ENCODE results near the gene SH2D1B. TPM values are rescaled to one million over a fixed set of nuclear protein-coding genes. Genes with fewer than 3 reads are reported as not detected.
"Not testable (repeated sequence)": the region's sequence is repeated elsewhere in the genome, so short reads cannot be mapped to it uniquely, and the experiment has no call there.

Gene SH2D1B
- not detected for total RNA-seq

GRCh38 chr1:162412002-162412401 lies at the start of gene SH2D1B:
Gene SH2D1B, minus strand, starts transcription at chr1:162412136. Its CDS starts 120 bp downstream, at chr1:162412016.
- CTCF ChIA-PET = no interaction called here
- Mint-ChIP-seq H3K4me3 (no peak within 1 kb of the TSS), H3K4me1 (ENCODE audit: low read depth) (no peaks in the 10 kb centered on the region), H3K36me3 (ENCODE audit: low read depth) (no peaks in the 10 kb centered on the region), H3K27me3 (ENCODE audit: low read depth) (peaks cover 14% of the 10 kb centered on the region), H3K27ac (no peak within 1 kb of the TSS), H3K9me3 (no peaks in the 10 kb centered on the region)
- no peak for DNase-seq
- intact Hi-C loops (cut with micrococcal nuclease) = no loop called here

GRCh38 chr1:162458236-162458635 lies 46.3 kb upstream of the SH2D1B start:
- no peaks in the 10 kb centered on the region for H3K36me3 Mint-ChIP-seq (ENCODE audit: low read depth)
- no peaks in the 10 kb centered on the region for H3K4me1 Mint-ChIP-seq (ENCODE audit: low read depth)

GRCh38 chr1:162456323-162456722 lies 44.4 kb upstream of the SH2D1B start:
- Mint-ChIP-seq H3K9me3 (no peaks in the 10 kb centered on the region), H3K4me1 (ENCODE audit: low read depth) (no peaks in the 10 kb centered on the region), H3K27me3 (ENCODE audit: low read depth) (peaks cover 6% of the 10 kb centered on the region), H3K36me3 (ENCODE audit: low read depth) (no peaks in the 10 kb centered on the region), H3K27ac (no peak overlapping the region), H3K4me3 (no peak overlapping the region)
- intact Hi-C loops (cut with micrococcal nuclease) = no loop called here
- DNase-seq = no peak
- CTCF ChIA-PET = no interaction called here

More at GRCh38 chr1:162458236-162458635, 46.3 kb upstream of the SH2D1B start:
- H3K27ac Mint-ChIP-seq = no peak overlapping the region
- intact Hi-C loops (cut with micrococcal nuclease) = no loop called here
- H3K9me3 Mint-ChIP-seq = no peaks in the 10 kb centered on the region
- H3K4me3 Mint-ChIP-seq = no peak overlapping the region
- DNase-seq = no peak
- H3K27me3 Mint-ChIP-seq (ENCODE audit: low read depth) = peaks cover 3% of the 10 kb centered on the region
- CTCF ChIA-PET = no interaction called here

GRCh38 chr1:162454361-162454760 lies 42.4 kb upstream of the SH2D1B start:
- H3K36me3 Mint-ChIP-seq (ENCODE audit: low read depth); DNase-seq; H3K27me3 Mint-ChIP-seq (ENCODE audit: low read depth); intact Hi-C loops (cut with micrococcal nuclease); CTCF ChIA-PET; H3K4me3 Mint-ChIP-seq; H3K9me3 Mint-ChIP-seq; H3K27ac Mint-ChIP-seq; H3K4me1 Mint-ChIP-seq (ENCODE audit: low read depth): not testable (repeated sequence)

- no peaks in the 10 kb centered on the region for H3K9me3 Mint-ChIP-seq
- H3K27me3 Mint-ChIP-seq (ENCODE audit: low read depth) = peaks cover 19% of the 10 kb centered on the region
- H3K4me3 Mint-ChIP-seq = no peak overlapping the region
- H3K36me3 Mint-ChIP-seq (ENCODE audit: low read depth) = no peaks in the 10 kb centered on the region
- no peak overlapping the region for H3K27ac Mint-ChIP-seq
- CTCF ChIA-PET = interaction anchor here (0.6 kb wide), 1 partner anchor 167 kb away, joined by 3 read pairs; no protein-coding TSS in a partner anchor
- peaks cover 2% of the 10 kb centered on the region for H3K4me1 Mint-ChIP-seq (ENCODE audit: low read depth)
- intact Hi-C loops (cut with micrococcal nuclease) = no loop called here
- no peak for DNase-seq
Measured at GRCh38 chr1:162446946-162447345, 35.0 kb upstream of the SH2D1B start.

GRCh38 chr1:162444903-162445302 lies 33.0 kb upstream of the SH2D1B start:
- no peak overlapping the region for H3K27ac Mint-ChIP-seq
- peaks cover 25% of the 10 kb centered on the region for H3K27me3 Mint-ChIP-seq (ENCODE audit: low read depth)
- H3K4me3 Mint-ChIP-seq = no peak overlapping the region
- no peaks in the 10 kb centered on the region for H3K9me3 Mint-ChIP-seq
- no peaks in the 10 kb centered on the region for H3K36me3 Mint-ChIP-seq (ENCODE audit: low read depth)
- DNase-seq = no peak
- CTCF ChIA-PET = interaction anchor here (0.7 kb wide), 1 partner anchor 102 kb away, joined by 3 read pairs; no protein-coding TSS in a partner anchor
- intact Hi-C loops (cut with micrococcal nuclease) = no loop called here
- H3K4me1 Mint-ChIP-seq (ENCODE audit: low read depth) = peaks cover 2% of the 10 kb centered on the region

GRCh38 chr1:162432977-162433713 lies 21.2 kb upstream of the SH2D1B start:
- H3K27me3 Mint-ChIP-seq (ENCODE audit: low read depth); intact Hi-C loops (cut with micrococcal nuclease); H3K27ac Mint-ChIP-seq; H3K4me3 Mint-ChIP-seq; H3K4me1 Mint-ChIP-seq (ENCODE audit: low read depth); H3K36me3 Mint-ChIP-seq (ENCODE audit: low read depth); CTCF ChIA-PET; DNase-seq; H3K9me3 Mint-ChIP-seq: not testable (repeated sequence)

- DNase-seq = no peak
- Mint-ChIP-seq H3K36me3 (ENCODE audit: low read depth) (no peaks in the 10 kb centered on the region), H3K27me3 (ENCODE audit: low read depth) (no peaks in the 10 kb centered on the region), H3K27ac (no peak overlapping the region), H3K4me1 (ENCODE audit: low read depth) (no peaks in the 10 kb centered on the region), H3K9me3 (peaks cover 2% of the 10 kb centered on the region), H3K4me3 (no peak overlapping the region)
- intact Hi-C loops (cut with micrococcal nuclease) = no loop called here
- CTCF ChIA-PET = no interaction called here
Measured at GRCh38 chr1:162430583-162430982, 18.6 kb upstream of the SH2D1B start.

- no peak overlapping the region for H3K4me3 Mint-ChIP-seq
- no peaks in the 10 kb centered on the region for H3K9me3 Mint-ChIP-seq
- H3K4me1 Mint-ChIP-seq (ENCODE audit: low read depth) = no peaks in the 10 kb centered on the region
- no peak overlapping the region for H3K27ac Mint-ChIP-seq
- peaks cover 24% of the 10 kb centered on the region for H3K27me3 Mint-ChIP-seq (ENCODE audit: low read depth)
- H3K36me3 Mint-ChIP-seq (ENCODE audit: low read depth) = no peaks in the 10 kb centered on the region
- intact Hi-C loops (cut with micrococcal nuclease) = no loop called here
- no peak for DNase-seq
- CTCF ChIA-PET = interaction anchor here (0.6 kb wide), 2 partner anchors 31 to 59 kb away, joined by 3 read pairs; no protein-coding TSS in a partner anchor
Measured at GRCh38 chr1:162422662-162423375, 10.9 kb upstream of the SH2D1B start.

GRCh38 chr1:162421258-162422164 lies 9.6 kb upstream of the SH2D1B start:
- no peaks in the 10 kb centered on the region for H3K36me3 Mint-ChIP-seq (ENCODE audit: low read depth)
- DNase-seq = no peak
- peaks cover 26% of the 10 kb centered on the region for H3K27me3 Mint-ChIP-seq (ENCODE audit: low read depth)
- H3K27ac Mint-ChIP-seq = no peak overlapping the region
- CTCF ChIA-PET = no interaction called here
- no peaks in the 10 kb centered on the region for H3K4me1 Mint-ChIP-seq (ENCODE audit: low read depth)
- no peaks in the 10 kb centered on the region for H3K9me3 Mint-ChIP-seq
- intact Hi-C loops (cut with micrococcal nuclease) = no loop called here
- H3K4me3 Mint-ChIP-seq = no peak overlapping the region

- H3K27ac Mint-ChIP-seq = no peak overlapping the region
- peaks cover 26% of the 10 kb centered on the region for H3K27me3 Mint-ChIP-seq (ENCODE audit: low read depth)
- H3K4me1 Mint-ChIP-seq (ENCODE audit: low read depth) = no peaks in the 10 kb centered on the region
- H3K36me3 Mint-ChIP-seq (ENCODE audit: low read depth) = no peaks in the 10 kb centered on the region
- no peaks in the 10 kb centered on the region for H3K9me3 Mint-ChIP-seq
- H3K4me3 Mint-ChIP-seq = no peak overlapping the region
- DNase-seq = no peak
- CTCF ChIA-PET = interaction anchor here (0.6 kb wide), 1 partner anchor 81 kb away, joined by 4 read pairs; no protein-coding TSS in a partner anchor
- intact Hi-C loops (cut with micrococcal nuclease) = no loop called here
Measured at GRCh38 chr1:162420120-162420519, 8.2 kb upstream of the SH2D1B start.

GRCh38 chr1:162419450-162419931 lies 7.6 kb upstream of the SH2D1B start:
- DNase-seq; H3K4me3 Mint-ChIP-seq; H3K27ac Mint-ChIP-seq; H3K36me3 Mint-ChIP-seq (ENCODE audit: low read depth); CTCF ChIA-PET; H3K9me3 Mint-ChIP-seq; H3K4me1 Mint-ChIP-seq (ENCODE audit: low read depth); intact Hi-C loops (cut with micrococcal nuclease): not testable (repeated sequence)
- H3K27me3 Mint-ChIP-seq (ENCODE audit: low read depth) = peaks cover 26% of the 10 kb centered on the region

Measured in activated naive CD4-positive, alpha-beta T cell treated with anti-CD3 and anti-CD28 coated beads for 36 hours (primary cell).